KMS-11 (cell line): ENCODE results near the gene KHDC4.

ENCODE experiments used
- H2AFZ ChIP-seq: fragments of 200-600 bp; sonication (generic); 2 replicates; pipeline ENCODE4 v1.6.1; 2016; ENCODE audit warnings: antibody characterized with exemption, mixed run types, low read depth
- H3K27ac ChIP-seq: fragments of 200-600 bp; sonication (generic); 2 replicates; pipeline ENCODE4 v1.6.1; 2016; ENCODE audit warnings: mild to moderate bottlenecking, mixed run types
- H3K27me3 ChIP-seq: fragments of 200-600 bp; sonication (generic); 2 replicates; pipeline ENCODE4 v1.6.1; 2017; ENCODE audit warnings: mild to moderate bottlenecking, low read depth, mixed run types, moderate library complexity; ENCODE audit not compliant: insufficient read depth
- H3K36me3 ChIP-seq: fragments of 200-600 bp; sonication (generic); 2 replicates; pipeline ENCODE4 v1.6.1; 2017; ENCODE audit warnings: mild to moderate bottlenecking, mixed run types; ENCODE audit not compliant: insufficient read depth
- H3K4me1 ChIP-seq: fragments of 200-600 bp; sonication (generic); 2 replicates; pipeline ENCODE4 v1.6.1; 2016; ENCODE audit warnings: mild to moderate bottlenecking, low read depth, mixed run types; ENCODE audit not compliant: poor library complexity, severe bottlenecking
- H3K4me2 ChIP-seq: fragments of 200-600 bp; sonication (generic); 2 replicates; pipeline ENCODE4 v1.7.0; 2016; ENCODE audit warnings: mild to moderate bottlenecking, mixed run types
- H3K4me3 ChIP-seq: fragments of 200-600 bp; sonication (generic); IDR thresholded peaks from 2 replicates; pipeline ENCODE4 v1.6.1; 2017; ENCODE audit warnings: low read depth, low read length, mixed read lengths; ENCODE audit not compliant: insufficient read depth
- H3K79me2 ChIP-seq: fragments of 200-600 bp; sonication (generic); 2 replicates; pipeline ENCODE4 v1.6.1; 2016; ENCODE audit warnings: low read depth, mixed run types; ENCODE audit not compliant: insufficient read depth
- H3K9ac ChIP-seq: fragments of 200-600 bp; sonication (generic); 2 replicates; pipeline ENCODE4 v1.6.1; 2016; ENCODE audit warnings: mild to moderate bottlenecking, mixed run types
- H4K20me1 ChIP-seq: fragments of 200-600 bp; sonication (generic); 2 replicates; pipeline ENCODE4 v1.6.1; 2016; ENCODE audit warnings: mild to moderate bottlenecking, mixed run types; ENCODE audit not compliant: insufficient read depth
- CTCF ChIP-seq: fragments of 200-600 bp; sonication (generic); conservative IDR thresholded peaks from 2 replicates; pipeline ENCODE4 v1.6.1; 2017; ENCODE audit warnings: low read depth, mild to moderate bottlenecking, antibody characterized with exemption, low read length, moderate library complexity, mixed read lengths

KHDC4 gene

GRCh38 chr1:155904261-155904660 is 30.0 kb downstream of the KHDC4 start:
- Histone ChIP-seq H2AFZ (no peak overlapping the region), H4K20me1 (no peaks in the 10 kb centered on the region), H3K9ac (no peak overlapping the region), H3K36me3 (peaks cover 6% of the 10 kb centered on the region; the same call in 1 of the 2 replicates), H3K27me3 (no peaks in the 10 kb centered on the region), H3K79me2 (no peaks in the 10 kb centered on the region), H3K4me2 (no peak overlapping the region), H3K4me1 (no peaks in the 10 kb centered on the region), H3K4me3 (no peak overlapping the region), H3K27ac (no peak overlapping the region)
- TF ChIP-seq CTCF = no peak

- TF ChIP-seq CTCF = no peak
- Histone ChIP-seq H3K36me3 (peaks cover 6% of the 10 kb centered on the region; the same call in 1 of the 2 replicates), H3K9ac (no peak overlapping the region), H3K79me2 (no peaks in the 10 kb centered on the region), H3K4me2 (no peak overlapping the region), H3K27ac (no peak overlapping the region), H4K20me1 (no peaks in the 10 kb centered on the region), H3K4me3 (no peak overlapping the region), H3K27me3 (no peaks in the 10 kb centered on the region), H2AFZ (no peak overlapping the region), H3K4me1 (no peaks in the 10 kb centered on the region)
Observed at GRCh38 chr1:155900161-155900560, 34.1 kb downstream of the KHDC4 start.

GRCh38 chr1:155899683-155900082 is 34.5 kb downstream of the KHDC4 start:
- Histone ChIP-seq H3K79me2 (no peaks in the 10 kb centered on the region), H3K36me3 (peaks cover 6% of the 10 kb centered on the region; the same call in 1 of the 2 replicates), H3K27ac (no peak overlapping the region), H3K4me1 (no peaks in the 10 kb centered on the region), H3K4me2 (no peak overlapping the region), H4K20me1 (no peaks in the 10 kb centered on the region), H3K27me3 (no peaks in the 10 kb centered on the region), H2AFZ (no peak overlapping the region), H3K9ac (no peak overlapping the region), H3K4me3 (no peak overlapping the region)
- TF ChIP-seq CTCF = no peak

- TF ChIP-seq CTCF = no peak
- H3K4me2 ChIP-seq = no peak overlapping the region
- no peak overlapping the region for H3K27ac ChIP-seq
- H2AFZ ChIP-seq = no peak overlapping the region
- peaks cover 6% of the 10 kb centered on the region; the same call in 1 of the 2 replicates for H3K36me3 ChIP-seq
- H3K9ac ChIP-seq = no peak overlapping the region
- H3K4me1 ChIP-seq = no peaks in the 10 kb centered on the region
- no peak overlapping the region for H3K4me3 ChIP-seq
- H3K79me2 ChIP-seq = no peaks in the 10 kb centered on the region
- no peaks in the 10 kb centered on the region for H4K20me1 ChIP-seq
- H3K27me3 ChIP-seq = no peaks in the 10 kb centered on the region
Observed at GRCh38 chr1:155898888-155899287, 35.3 kb downstream of the KHDC4 start.
